Esophagus muscularis mucosa (tissue), 3 donors: ENCODE measurements around the gene CDH19.

Experiments
- CTCF ChIP-seq, 3 experiments: fragments of 200-600 bp in 2 of 3; fragments of 450-650 bp in 1 of 3; sonication (generic) in 2 of 3; IDR thresholded peaks; one replicate each; pipeline ENCODE4 v1.5.1; 2017 to 2019; ENCODE audit warnings: antibody characterized with exemption in 3 of 3, mild to moderate bottlenecking in 2 of 3, moderate library complexity in 1 of 3
- POLR2A ChIP-seq: fragments of 450-650 bp; IDR thresholded peaks from one replicate; pipeline ENCODE4 v1.6.1; 2017; ENCODE audit warnings: antibody characterized with exemption, moderate library complexity, mild to moderate bottlenecking, low read depth

- no peak for TF ChIP-seq POLR2A
- no peak for TF ChIP-seq CTCF (IDR thresholded peaks at IDR 0.05)
Measured at GRCh38 chr18:66623821-66624220, 19.9 kb upstream of the CDH19 start.
